Stimulated activated CD8-positive, alpha-beta memory T cell treated with anti-CD3 and anti-CD28 coated beads, Interleukin-15, amount 100 ng/mL, for 48 hours (primary cell): ENCODE data around the gene ANKH.

Experiments
- DNase-seq, 2 donors: peaks; one replicate each; pipeline ENCODE4 v3.0.0-alpha.2; 2020; ENCODE audit warnings: low read depth in 2 of 2

The ANKH gene

DNA sequence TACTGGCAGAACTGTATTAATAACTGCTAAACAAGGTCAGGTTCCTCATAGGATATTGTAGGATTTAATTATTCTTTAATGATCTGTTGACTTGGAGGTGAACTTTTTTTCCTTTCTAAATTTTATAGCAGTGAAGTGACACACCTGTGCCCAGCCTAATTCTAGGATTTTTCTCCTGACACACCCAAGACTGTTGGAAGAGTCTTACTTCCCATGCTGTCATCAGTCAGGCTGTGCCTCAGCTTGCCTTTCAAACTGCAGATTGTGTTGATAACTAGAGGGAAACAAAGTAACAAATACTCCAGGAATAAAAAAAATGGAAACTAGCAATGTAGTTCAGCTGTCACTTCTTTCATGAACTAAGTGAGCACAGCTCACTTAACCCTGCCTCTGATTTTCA lies 185.1 kb downstream of the ANKH start:
- DNase-seq, result no peak

DNA sequence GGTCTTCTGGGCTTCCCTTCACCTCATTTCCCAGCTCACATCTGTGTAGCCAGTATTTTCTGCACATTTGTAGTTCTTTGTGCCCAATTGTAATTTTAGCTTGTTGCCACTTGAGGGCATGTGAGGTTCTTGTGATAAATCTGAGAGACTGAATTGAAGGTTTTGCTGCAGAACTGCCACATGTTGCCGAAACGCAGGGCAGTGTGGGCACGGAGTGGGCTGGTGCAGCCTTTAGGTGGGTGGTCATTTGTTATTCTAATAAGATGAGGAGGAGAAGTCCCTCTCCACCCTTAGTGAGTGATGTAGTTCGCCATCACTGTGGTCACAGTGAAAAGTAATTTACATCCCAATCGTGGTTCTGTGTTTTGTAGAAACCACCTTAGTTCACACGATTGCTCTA lies 185.8 kb downstream of the ANKH start:
- DNase-seq, result peak in 1 of 2 donors; percentile 52

DNA sequence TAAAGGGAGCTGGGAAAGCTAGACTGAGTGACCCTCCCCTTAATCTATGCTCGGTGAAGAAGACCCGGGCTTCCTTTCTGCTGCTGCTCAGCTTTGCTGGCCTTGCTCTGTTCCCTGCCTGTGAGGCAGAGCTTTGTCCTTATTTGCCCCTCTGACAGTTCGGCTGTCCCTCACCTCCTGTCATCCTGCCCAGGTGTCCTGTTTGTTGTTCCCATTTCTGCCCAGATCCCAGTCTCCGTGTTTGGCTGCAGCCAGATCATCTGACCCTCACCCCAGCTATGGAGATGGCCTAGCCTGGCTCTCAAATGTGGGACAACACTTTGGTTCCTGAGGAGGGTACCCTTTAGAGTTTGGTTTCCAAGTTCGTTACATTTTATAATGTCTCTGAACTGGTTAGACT lies 186.8 kb downstream of the ANKH start:
- no peak for DNase-seq

GRCh38 chr5:14683906-14684455 lies 187.6 kb downstream of the ANKH start:
- no peak for DNase-seq

DNA sequence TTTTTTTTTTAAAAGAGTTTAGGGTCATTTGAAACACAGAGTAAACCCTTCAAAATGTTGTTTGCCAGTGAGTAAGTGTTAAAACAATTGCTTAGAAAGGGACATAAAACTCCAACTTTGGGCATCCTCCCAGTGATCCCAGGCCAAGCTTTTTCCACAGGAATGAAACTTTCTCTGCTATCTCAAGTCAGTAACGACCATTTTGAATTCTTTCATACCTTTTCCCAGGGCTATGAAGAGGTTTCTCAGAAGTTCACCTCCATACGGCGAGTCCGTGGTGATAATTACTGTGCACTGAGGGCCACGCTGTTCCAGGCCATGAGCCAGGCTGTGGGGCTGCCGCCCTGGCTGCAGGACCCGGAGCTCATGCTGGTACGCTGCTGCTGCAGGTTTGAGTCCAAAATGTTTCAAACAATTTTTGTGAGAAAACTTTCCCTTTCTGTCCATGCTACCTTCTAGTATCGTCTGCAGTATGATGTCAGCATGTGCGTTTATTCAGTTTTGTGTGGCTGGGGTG lies 190.3 kb downstream of the ANKH start:
- DNase-seq, result no peak

- no peak for DNase-seq
Measured at GRCh38 chr5:14679595-14679994, 192.0 kb downstream of the ANKH start.

- no peak for DNase-seq
Measured at GRCh38 chr5:14678773-14679334, 192.7 kb downstream of the ANKH start.

GRCh38 chr5:14676320-14676719 lies 195.3 kb downstream of the ANKH start:
- no peak for DNase-seq

- DNase-seq, result no peak
Measured at GRCh38 chr5:14675865-14676300, 195.7 kb downstream of the ANKH start.

GRCh38 chr5:14674983-14675854 lies 196.4 kb downstream of the ANKH start:
- DNase-seq, result no peak

- DNase-seq, result no peak
Measured at GRCh38 chr5:14673443-14673842, 198.1 kb downstream of the ANKH start.

GRCh38 chr5:14672484-14673394 lies 198.8 kb downstream of the ANKH start:
- no peak for DNase-seq

- no peak for DNase-seq
Measured at GRCh38 chr5:14672082-14672481, 199.5 kb downstream of the ANKH start.

DNA sequence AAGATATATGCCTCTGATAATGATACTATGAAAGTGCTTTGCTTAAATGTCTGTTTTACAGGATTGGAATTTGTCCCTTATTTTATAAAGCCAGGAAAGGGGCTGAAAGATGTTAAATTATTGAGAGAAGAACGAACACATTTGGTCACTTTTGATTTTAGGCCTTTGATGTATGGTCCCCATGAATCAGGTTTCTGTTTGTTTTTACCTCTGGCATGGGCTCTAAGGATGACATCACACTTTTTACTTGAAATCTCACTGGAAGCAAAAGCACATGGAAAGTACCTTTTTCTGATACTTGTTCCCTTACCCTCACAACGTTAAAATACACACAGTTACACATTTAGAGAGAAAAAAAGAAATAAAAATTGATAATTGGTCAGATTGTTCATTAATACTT lies 200.2 kb downstream of the ANKH start:
- no peak for DNase-seq

- DNase-seq, result no peak
Measured at GRCh38 chr5:14669975-14670374, 201.6 kb downstream of the ANKH start.

DNA sequence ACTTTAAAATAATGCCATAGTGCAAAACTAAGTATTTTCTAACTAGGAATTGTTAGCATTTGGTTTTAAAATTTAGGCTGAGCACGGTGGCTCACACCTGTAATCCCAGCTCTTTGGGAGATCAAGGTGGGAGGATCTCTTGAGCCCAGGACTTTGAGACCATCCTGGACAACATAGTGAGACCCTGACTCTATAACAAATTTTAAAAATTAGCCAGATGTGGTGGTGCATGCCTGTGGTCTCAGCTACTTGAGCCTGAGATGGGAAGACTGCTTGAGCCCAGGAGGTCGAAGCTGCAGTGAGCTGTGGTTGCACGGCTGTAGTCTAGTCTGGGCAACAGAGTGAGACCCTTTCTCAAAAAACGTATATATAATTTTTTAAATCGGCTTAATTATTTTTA lies 202.2 kb downstream of the ANKH start:
- no peak for DNase-seq

- peak; percentile 58 to 66 for DNase-seq
Measured at GRCh38 chr5:14668181-14668591, 203.4 kb downstream of the ANKH start.

DNA sequence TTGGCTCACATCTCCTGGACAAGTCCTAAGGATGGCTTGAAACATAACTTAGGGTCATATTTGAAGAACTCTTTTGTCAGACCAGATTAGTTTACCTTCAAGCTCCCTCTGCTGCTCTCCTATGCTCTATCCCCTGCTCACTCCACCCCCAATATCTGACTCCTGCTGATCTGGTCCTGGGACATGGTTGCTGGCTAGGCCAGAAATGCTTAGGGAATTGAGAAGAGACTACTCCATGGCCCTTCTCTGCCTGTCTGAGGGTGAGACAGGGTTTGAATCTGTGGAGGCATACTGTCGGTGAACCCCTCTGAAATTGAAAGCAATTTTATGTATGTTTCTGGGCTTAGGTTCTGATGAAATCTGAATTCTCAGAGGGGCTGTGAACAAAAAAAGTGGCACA lies 203.8 kb downstream of the ANKH start:
- no peak for DNase-seq

DNA sequence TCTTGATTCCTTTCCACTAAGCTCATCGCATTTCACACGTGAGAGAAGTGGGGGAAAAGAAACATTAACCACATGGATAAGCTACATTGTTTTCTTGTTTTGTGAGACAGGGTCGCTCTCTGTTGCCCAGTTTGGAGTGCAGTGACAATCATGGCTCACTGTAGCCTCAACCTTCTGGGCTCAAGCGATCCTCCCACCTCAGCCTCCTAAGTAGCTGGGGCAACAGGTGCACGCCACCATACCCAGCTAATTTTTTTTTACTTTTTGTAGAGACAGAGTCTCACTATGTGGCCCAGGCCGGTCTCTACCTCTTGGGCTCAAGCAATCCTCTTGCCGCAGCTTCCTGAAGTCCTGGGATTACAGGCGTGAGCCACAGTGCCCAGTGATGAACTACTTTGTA lies 204.3 kb downstream of the ANKH start:
- no peak for DNase-seq

DNA sequence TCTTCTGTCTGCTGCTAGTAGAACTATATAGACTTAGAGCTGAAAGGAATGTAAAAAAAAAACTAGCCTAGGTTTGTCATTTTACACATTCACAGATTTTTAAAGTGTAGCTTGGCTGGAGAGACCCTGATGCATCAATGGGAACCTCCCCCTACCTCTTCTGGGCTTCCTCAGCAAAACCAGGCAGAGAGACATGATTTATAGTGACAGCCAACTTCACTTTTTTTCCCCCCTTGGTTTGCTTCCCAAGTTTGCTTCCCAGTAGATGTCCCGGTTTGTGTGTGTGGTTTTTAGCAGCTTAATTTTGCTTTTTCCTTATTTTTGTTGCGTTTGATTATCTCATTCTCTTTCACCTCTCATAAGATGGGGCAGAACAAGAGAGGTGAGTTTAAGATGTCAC lies 205.2 kb downstream of the ANKH start:
- DNase-seq, result no peak

- peak in 1 of 2 donors; percentile 46 for DNase-seq
Measured at GRCh38 chr5:14665949-14666348, 205.6 kb downstream of the ANKH start.
